IPS-NIHi7 (cell line): Measurements from ENCODE around the gene ABCB6.

Source experiments
- DNase-seq: peaks from one replicate; pipeline ENCODE4 v3.0.0; 2012; ENCODE audit warnings: mixed read lengths; ENCODE audit errors: extremely low spot score

The ABCB6 gene

GRCh38 chr2:219245148-219245898, 26.6 kb upstream of the ABCB6 start, which contains the start of the genes GLB1L and STK16:
Gene GLB1L, minus strand, starts transcription at chr2:219245444. Its CDS starts 1,871 bp downstream, at chr2:219243573.
Gene STK16, plus strand, starts transcription at chr2:219245479. Its CDS starts 521 bp downstream, at chr2:219246000.
- peak; percentile 96 for DNase-seq

GRCh38 chr2:219244789-219245147, 26.0 kb upstream of the ABCB6 start:
- no peak for DNase-seq

GRCh38 chr2:219243291-219243761, 24.6 kb upstream of the ABCB6 start:
- DNase-seq, result no peak

GRCh38 chr2:219234331-219234730, 15.6 kb upstream of the ABCB6 start:
- DNase-seq, result no peak

DNA sequence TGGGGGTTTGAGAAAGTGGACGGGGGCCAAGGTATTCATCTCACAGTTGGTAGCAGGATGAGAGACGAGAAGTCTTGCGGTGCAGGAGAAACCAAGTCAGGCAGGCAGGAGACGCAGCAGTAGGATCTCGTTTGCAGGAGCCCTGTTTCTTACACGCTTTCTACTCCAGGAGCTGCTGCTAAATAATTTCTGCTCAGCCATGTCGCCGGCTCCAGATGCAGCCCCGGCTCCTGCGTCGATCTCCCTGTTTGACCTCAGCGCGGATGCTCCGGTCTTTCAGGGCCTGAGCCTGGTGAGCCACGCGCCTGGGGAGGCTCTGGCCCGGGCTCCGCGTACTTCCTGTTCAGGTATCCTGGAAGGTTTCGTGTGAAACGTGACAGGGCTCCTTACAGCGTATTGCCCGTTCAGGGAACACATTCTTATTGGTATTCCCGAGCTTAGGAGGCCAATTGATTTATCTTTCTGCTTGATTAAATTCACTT, 11.3 kb upstream of the ABCB6 start:
- peak; percentile 58 for DNase-seq

- DNase-seq, result peak; percentile 99
These were observed 10.7 kb upstream of the ABCB6 start, which contains the start of the genes ANKZF1 and ATG9A for GRCh38 chr2:219229305-219230058. Gene ANKZF1, plus strand, starts transcription at chr2:219229806. Its CDS starts 452 bp downstream, at chr2:219230258. Gene ATG9A, minus strand, starts transcription at chr2:219229636. Its CDS starts 1,612 bp downstream, at chr2:219228024.

DNA sequence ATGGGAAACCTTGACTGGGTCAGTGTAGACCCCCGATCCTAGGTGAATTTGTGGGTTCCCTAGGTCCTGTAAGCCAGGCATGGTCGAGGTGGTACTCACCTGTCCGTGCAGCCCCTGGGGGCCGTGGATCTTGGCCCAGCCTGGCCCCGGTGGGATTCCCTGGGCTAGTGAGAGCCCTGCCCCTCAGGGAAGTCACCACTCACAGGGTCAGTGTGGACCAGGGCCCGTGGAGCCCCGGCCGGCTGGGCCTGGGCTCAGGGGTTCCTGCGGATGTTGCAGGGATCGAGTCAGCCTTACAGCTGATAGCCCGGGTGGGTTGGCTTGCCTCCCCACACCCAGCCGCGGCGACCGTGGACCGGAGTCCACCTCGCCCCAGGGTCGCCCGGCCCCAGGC, 10.2 kb upstream of the ABCB6 start:
- no peak for DNase-seq

GRCh38 chr2:219228041-219228910, 9.5 kb upstream of the ABCB6 start:
- no peak for DNase-seq

- DNase-seq, result no peak
These were observed 6.6 kb upstream of the ABCB6 start for GRCh38 chr2:219225350-219225749.

DNA sequence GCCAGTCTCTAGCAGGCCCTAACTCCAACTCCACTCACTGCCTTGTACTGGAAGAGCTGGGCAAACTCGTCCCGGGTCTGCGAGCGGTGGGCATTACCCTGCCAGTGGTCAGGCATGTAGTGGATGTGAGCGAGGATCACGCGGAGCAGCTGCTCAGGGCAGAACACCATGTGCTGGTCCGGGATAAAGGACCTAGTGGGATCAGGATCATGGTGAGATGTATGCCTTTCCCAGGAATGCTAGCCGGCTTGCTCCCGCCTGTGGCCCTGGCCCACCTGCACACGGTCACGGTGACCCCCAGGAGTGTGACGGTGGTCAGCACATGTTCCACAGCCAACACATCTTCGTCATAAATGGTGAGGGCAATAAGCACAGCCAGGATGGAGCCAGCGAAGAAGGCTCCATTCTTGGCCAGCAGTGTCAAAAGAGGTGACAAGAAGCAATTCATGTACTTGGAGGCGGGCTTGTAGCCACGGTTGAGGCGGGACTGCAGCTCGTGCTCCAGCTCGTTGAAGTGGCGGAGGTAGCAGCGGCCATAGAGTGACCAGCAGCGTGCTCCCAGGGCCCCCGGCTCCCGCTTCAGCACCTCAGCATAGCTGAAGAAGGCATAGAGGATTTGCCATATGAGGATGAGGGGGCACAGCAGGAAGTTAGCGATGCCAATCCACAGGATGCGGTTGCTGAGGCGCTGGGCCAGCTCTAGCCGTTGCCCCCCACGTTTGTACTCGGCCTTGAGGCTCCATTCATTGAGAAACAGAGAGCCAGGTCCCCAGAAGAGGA, 5.3 kb upstream of the ABCB6 start:
- DNase-seq, result no peak

GRCh38 chr2:219221957-219222518, 3.3 kb upstream of the ABCB6 start:
- no peak for DNase-seq

GRCh38 chr2:219220652-219221402, 2.1 kb upstream of the ABCB6 start:
- DNase-seq, result no peak

GRCh38 chr2:219219784-219220532, 1.2 kb upstream of the ABCB6 start:
- DNase-seq, result no peak

DNA sequence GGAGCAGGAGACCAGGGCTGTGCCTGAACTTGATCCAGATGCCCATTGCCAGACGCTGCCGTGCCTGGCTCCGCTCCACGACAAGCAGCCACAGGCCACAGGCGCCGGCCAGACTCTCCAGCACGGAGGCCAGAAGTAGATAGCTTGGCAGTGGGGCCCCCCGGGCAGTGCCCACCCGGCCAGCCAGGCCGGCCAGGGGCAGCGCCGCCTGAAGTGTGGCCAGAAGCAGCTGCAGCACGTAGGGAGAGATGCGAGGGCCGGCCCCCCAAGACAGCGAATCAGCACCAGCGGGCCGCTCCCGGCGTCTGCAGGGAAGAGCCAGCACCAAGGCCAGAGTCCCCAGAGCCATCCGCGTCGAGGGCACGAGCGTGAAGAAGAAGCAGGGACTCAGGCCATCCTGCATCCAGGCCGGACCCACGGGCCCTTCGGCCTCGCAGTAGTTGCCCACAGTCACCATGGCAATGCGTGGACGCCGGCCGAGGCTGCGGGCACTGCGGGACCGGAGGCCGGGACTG, 484 bp downstream of the ABCB6 start:
- peak; percentile 77 for DNase-seq

GRCh38 chr2:219216535-219216915, 2.2 kb downstream of the ABCB6 start:
- no peak for DNase-seq

- DNase-seq, result no peak
These were observed 2.8 kb downstream of the ABCB6 start for GRCh38 chr2:219215871-219216534.

- no peak for DNase-seq
These were observed 4.0 kb downstream of the ABCB6 start for GRCh38 chr2:219214786-219215185.

DNA sequence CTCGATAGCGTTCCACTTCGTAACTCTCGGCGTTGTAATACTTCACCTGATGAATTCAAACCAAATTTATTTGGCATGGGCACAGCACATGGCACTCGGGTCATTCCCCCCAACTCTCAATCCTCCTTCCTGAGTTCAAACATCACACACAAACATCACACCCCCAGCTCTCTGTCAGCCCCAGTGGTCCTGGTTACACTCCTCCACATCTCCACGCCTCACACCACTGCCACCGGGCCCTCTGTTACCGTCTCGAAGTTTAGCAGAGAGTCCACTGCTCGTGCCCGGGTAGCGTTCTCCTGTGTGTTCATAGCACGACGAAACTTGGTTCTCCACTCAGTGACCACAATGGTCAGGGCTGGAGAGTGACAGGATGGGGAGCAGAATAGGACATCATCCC, 4.6 kb downstream of the ABCB6 start:
- no peak for DNase-seq
